ENCODE results near the gene TRIM41.

- no peak for TF ChIP-seq CTCF (IDR thresholded peaks at IDR 0.05; ENCODE audit: insufficient read depth, low read length)
- TF ChIP-seq GABPA (IDR thresholded peaks at IDR 0.05; ENCODE audit: low read depth), result no peak
- no peak for TF ChIP-seq POLR2AphosphoS5 (IDR thresholded peaks at IDR 0.05; ENCODE audit: low read depth)
Observed at GRCh38 chr5:181189363-181189961, 33.6 kb upstream of the TRIM41 start.
